Endothelial cell of umbilical vein (primary cell): Measurements from ENCODE around the gene CYP3A5. TPM values are rescaled to one million over a fixed set of nuclear protein-coding genes. Genes with fewer than 3 reads are reported as not detected.

Experiments used
- BruUV-seq: library from RNA; stranded (reverse); fragments of 400-500 nt; replicated peaks from 2 replicates; lab custom pipeline; 2021; lab: Mats Ljungman, UMichigan
- CTCF ChIA-PET: fragments of 300-600, 350-600 bp; sonication (Branson Sonifier 250); formaldehyde crosslinking; loops from one replicate; lab custom pipeline; 2021; ENCODE audit warnings: antibody characterized with exemption, inconsistent platforms; lab: Charles Lee
- POLR2A ChIA-PET: fragments of 300-600, 350-600 bp; sonication (Branson Sonifier 250); formaldehyde crosslinking; loops from one replicate; lab custom pipeline; 2021; ENCODE audit warnings: antibody characterized with exemption, inconsistent platforms; lab: Charles Lee
- DNase-seq: peaks from one replicate; pipeline ENCODE4 v3.0.0-alpha.2; 2011; ENCODE audit warnings: low read depth, low spot score
- FAIRE-seq: peaks from 2 replicates; lab custom pipeline; 2011; peaks lifted over from hg19 to GRCh38; lab: Jason Lieb, UNC
- H2AFZ ChIP-seq: 2 replicates; pipeline ENCODE4 v1.6.0; 2012; ENCODE audit warnings: low read depth, low read length, control low read depth, inconsistent platforms
- H3K27ac ChIP-seq: 2 replicates; pipeline ENCODE4 v1.5.1; 2011; ENCODE audit warnings: low read depth, mild to moderate bottlenecking, control low read depth, low read length, moderate library complexity; ENCODE audit not compliant: insufficient read depth
- H3K27me3 ChIP-seq, 2 experiments: 2 replicates each; pipeline versions ENCODE4 v1.6.0 to v1.6.1; 2011; ENCODE audit warnings: low read length in 2 of 2, mixed read lengths in 1 of 2; ENCODE audit not compliant: control insufficient read depth in 2 of 2, insufficient read depth in 2 of 2
- H3K36me3 ChIP-seq, 2 experiments: 2 replicates in 1 of 2; 3 replicates in 1 of 2; pipeline ENCODE4 v1.5.1; 2011; ENCODE audit warnings: low read length in 2 of 2, mild to moderate bottlenecking in 1 of 2, moderate library complexity in 1 of 2; ENCODE audit not compliant: control insufficient read depth in 2 of 2, insufficient read depth in 2 of 2; ENCODE audit errors: extremely low read depth in 1 of 2
- H3K4me1 ChIP-seq: 3 replicates; pipeline ENCODE4 v1.5.1; 2011; ENCODE audit warnings: mild to moderate bottlenecking, low read length; ENCODE audit not compliant: control insufficient read depth, insufficient read depth; ENCODE audit errors: extremely low read depth
- H3K4me2 ChIP-seq: 2 replicates; pipeline ENCODE4 v1.6.1; 2011; ENCODE audit warnings: low read length, control low read depth, mixed read lengths; ENCODE audit not compliant: insufficient read depth
- H3K4me3 ChIP-seq, 3 experiments: fragments of 200-600 bp in 1 of 3; sonication (generic), shearing (Covaris generic) in 1 of 3; replicated peaks in 1 of 3; 2 replicates each; pipeline ENCODE4 v1.5.1; 2011 to 2016; ENCODE audit warnings: control low read depth in 3 of 3, low read length in 3 of 3, mild to moderate bottlenecking in 2 of 3, inconsistent platforms in 1 of 3, low read depth in 1 of 3, moderate library complexity in 1 of 3; ENCODE audit not compliant: insufficient read depth in 1 of 3
- H3K79me2 ChIP-seq: 2 replicates; pipeline ENCODE4 v1.6.0; 2012; ENCODE audit warnings: low read length, inconsistent platforms; ENCODE audit not compliant: control insufficient read depth, insufficient read depth
- H3K9ac ChIP-seq: replicated peaks from 2 replicates; pipeline ENCODE3; 2011; ENCODE audit warnings: low read length, control low read depth; ENCODE audit not compliant: insufficient read depth; ENCODE audit errors: extremely low read depth
- H3K9me1 ChIP-seq: replicated peaks from 3 replicates; pipeline ENCODE4 v1.6.0; 2011; ENCODE audit warnings: mild to moderate bottlenecking, low read length; ENCODE audit not compliant: control insufficient read depth, insufficient read depth; ENCODE audit errors: extremely low read depth
- H3K9me3 ChIP-seq: replicated peaks from 2 replicates; pipeline ENCODE4 v1.5.1; 2012; ENCODE audit warnings: low read length, inconsistent platforms; ENCODE audit not compliant: control insufficient read depth, insufficient read depth
- H4K20me1 ChIP-seq: replicated peaks from 2 replicates; pipeline ENCODE3; 2011; ENCODE audit warnings: mild to moderate bottlenecking, low read length; ENCODE audit not compliant: control insufficient read depth, insufficient read depth; ENCODE audit errors: extremely low read depth
- EZH2 ChIP-seq: IDR thresholded peaks from 2 replicates; pipeline ENCODE4 v1.6.1; 2012; ENCODE audit warnings: borderline replicate concordance, low read depth, mild to moderate bottlenecking, moderate library complexity, low read length, inconsistent platforms; ENCODE audit not compliant: severe bottlenecking
- FOS ChIP-seq: IDR thresholded peaks from 2 replicates; pipeline ENCODE4 v1.6.1; 2011; ENCODE audit warnings: mild to moderate bottlenecking, low read length, moderate library complexity, borderline replicate concordance; ENCODE audit not compliant: insufficient read depth
- GATA2 ChIP-seq: IDR thresholded peaks from 2 replicates; pipeline ENCODE4 v1.7.0; 2011; ENCODE audit warnings: low read depth, mild to moderate bottlenecking, moderate library complexity, mixed read lengths, low read length; ENCODE audit not compliant: insufficient read length, insufficient read depth
- JUN ChIP-seq: IDR thresholded peaks from 2 replicates; pipeline ENCODE4 v1.6.1; 2011; ENCODE audit warnings: borderline replicate concordance, low read depth; ENCODE audit not compliant: insufficient read length, insufficient read depth
- MYC ChIP-seq: IDR thresholded peaks from one replicate; pipeline ENCODE4 v1.6.1; 2011; ENCODE audit warnings: mild to moderate bottlenecking, low read depth, low read length
- POLR2A ChIP-seq: IDR thresholded peaks from 2 replicates; pipeline ENCODE4 v1.6.1; 2012; ENCODE audit warnings: low read depth, mild to moderate bottlenecking, control low read depth, low read length
- POLR2AphosphoS5 ChIP-seq: IDR thresholded peaks from 2 replicates; pipeline ENCODE4 v1.6.1; 2012; ENCODE audit warnings: low read depth, mild to moderate bottlenecking, control low read depth, low read length, moderate library complexity; ENCODE audit not compliant: insufficient read depth
- dilution Hi-C: fragments of 300-500 bp; cut with MboI; formaldehyde crosslinking; loops from one replicate; pipeline ENCODE4 v1.15.0; 2019; ENCODE audit warnings: low sequenced_read_pairs; ENCODE audit not compliant: extremely low pct_ligation_motif_present
- intact Hi-C: fragments of 100-400 bp; cut with micrococcal nuclease; formaldehyde crosslinking; loops from one replicate; pipeline ENCODE4 v1.10.0; 2022
- polyA plus RNA-seq, 4 experiments: library from polyadenylated mRNA; depleted of rRNA in 3 of 4; stranded (reverse) in 3 of 4; unstranded in 1 of 4; fragments of >200 nt; gene quantifications; 2 replicates each; pipeline versions ENCODE4 v1.2.1 to v1.2.3, GENCODE V29; 2011 to 2012; ENCODE audit warnings: missing spikeins in 1 of 4
- total RNA-seq: library from RNA; stranded (reverse); gene quantifications from 2 replicates; pipeline ENCODE4 v1.2.3, GENCODE V29; 2021
- TF ChIP-seq, protein P1 (sequence below): IDR thresholded peaks from 2 replicates; pipeline ENCODE4 v1.6.1; 2011; ENCODE audit not compliant: insufficient read depth, insufficient read length
- TF ChIP-seq, protein P2 (sequence below), 2 donors: IDR thresholded peaks; 1 replicate in 1 of 2; 2 replicates in 1 of 2; pipeline ENCODE4 v1.5.1; 2011; ENCODE audit warnings: low read length in 2 of 2, mild to moderate bottlenecking in 2 of 2, moderate library complexity in 2 of 2, control low read depth in 1 of 2, inconsistent platforms in 1 of 2, low read depth in 1 of 2; ENCODE audit not compliant: insufficient read depth in 1 of 2; ENCODE audit errors: extremely low read depth in 1 of 2

The CYP3A5 gene
- total and polyA plus RNA-seq, 2 donors (not counting 3 experiments of a cell fraction or from before 2014, with no cell fraction given) = not detected

DNA sequence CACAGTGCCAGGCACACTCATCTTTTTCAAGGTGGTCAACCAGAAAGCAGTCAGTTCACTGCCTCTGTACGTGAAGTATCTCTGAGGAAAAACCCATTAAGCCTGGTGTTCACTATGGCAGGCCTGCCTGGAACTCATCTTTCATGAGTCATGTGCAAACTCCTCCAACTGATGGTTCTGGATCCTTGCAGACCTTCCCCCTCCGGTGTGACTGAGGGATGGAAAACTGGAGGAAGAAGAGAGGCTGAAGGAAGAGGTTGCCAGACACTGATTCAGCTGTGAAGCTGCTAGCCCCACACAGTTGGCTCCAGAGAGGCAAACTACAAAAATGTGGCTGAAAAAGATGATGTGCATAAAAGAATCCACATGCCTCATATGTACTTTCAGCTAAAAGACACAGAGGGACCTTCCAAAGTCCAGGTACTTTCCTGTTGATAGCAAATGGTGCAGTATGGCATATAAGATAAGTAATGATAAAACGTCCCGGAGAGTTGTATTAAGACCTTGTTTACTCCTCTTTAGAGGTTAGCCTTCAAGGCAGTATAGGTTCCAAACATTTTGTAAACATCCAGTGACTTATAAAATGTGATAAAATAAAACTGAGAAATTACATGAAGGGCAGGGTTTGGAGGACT, 2.7 kb downstream of the CYP3A5 start:
- Histone ChIP-seq H3K9ac (no peak overlapping the region), H3K27ac (no peak overlapping the region), H3K4me1 (no peaks in the 10 kb centered on the region), H3K79me2 (no peaks in the 10 kb centered on the region), H3K36me3 (no peaks in the 10 kb centered on the region), H3K4me2 (no peak overlapping the region), H3K27me3 (no peaks in the 10 kb centered on the region), H2AFZ (no peak overlapping the region), H3K9me3 (no peaks in the 10 kb centered on the region), H3K9me1 (no peaks in the 10 kb centered on the region), H3K4me3 (no peak overlapping the region), H4K20me1 (no peaks in the 10 kb centered on the region)
- dilution Hi-C loops (no loop called here), intact Hi-C loops (no loop called here)
- DNase-seq (no peak), FAIRE-seq (no peak)
- TF ChIP-seq MYC = no peak
- TF ChIP-seq EZH2 = no peak
- no peak for TF ChIP-seq JUN
- TF ChIP-seq, protein P1, sequence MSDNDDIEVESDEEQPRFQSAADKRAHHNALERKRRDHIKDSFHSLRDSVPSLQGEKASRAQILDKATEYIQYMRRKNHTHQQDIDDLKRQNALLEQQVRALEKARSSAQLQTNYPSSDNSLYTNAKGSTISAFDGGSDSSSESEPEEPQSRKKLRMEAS = no peak
- no peak for TF ChIP-seq POLR2A
- TF ChIP-seq POLR2AphosphoS5 = no peak
- no peak for TF ChIP-seq FOS
- TF ChIP-seq GATA2 = no peak
- TF ChIP-seq, protein P2, sequence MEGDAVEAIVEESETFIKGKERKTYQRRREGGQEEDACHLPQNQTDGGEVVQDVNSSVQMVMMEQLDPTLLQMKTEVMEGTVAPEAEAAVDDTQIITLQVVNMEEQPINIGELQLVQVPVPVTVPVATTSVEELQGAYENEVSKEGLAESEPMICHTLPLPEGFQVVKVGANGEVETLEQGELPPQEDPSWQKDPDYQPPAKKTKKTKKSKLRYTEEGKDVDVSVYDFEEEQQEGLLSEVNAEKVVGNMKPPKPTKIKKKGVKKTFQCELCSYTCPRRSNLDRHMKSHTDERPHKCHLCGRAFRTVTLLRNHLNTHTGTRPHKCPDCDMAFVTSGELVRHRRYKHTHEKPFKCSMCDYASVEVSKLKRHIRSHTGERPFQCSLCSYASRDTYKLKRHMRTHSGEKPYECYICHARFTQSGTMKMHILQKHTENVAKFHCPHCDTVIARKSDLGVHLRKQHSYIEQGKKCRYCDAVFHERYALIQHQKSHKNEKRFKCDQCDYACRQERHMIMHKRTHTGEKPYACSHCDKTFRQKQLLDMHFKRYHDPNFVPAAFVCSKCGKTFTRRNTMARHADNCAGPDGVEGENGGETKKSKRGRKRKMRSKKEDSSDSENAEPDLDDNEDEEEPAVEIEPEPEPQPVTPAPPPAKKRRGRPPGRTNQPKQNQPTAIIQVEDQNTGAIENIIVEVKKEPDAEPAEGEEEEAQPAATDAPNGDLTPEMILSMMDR (IDR thresholded peaks at IDR 0.05; ENCODE audit: extremely low read depth in 1 of 2, insufficient read depth in 1 of 2, low read depth in 1 of 2, low read length in 2 of 2) = no peak
- no TSS peak for BruUV-seq
- POLR2A ChIA-PET = no interaction called here
- CTCF ChIA-PET = no interaction called here
